Mucosa of descending colon (tissue), 3 donors: ENCODE measurements around the gene TOMM34. TPM values are rescaled to one million over a fixed set of nuclear protein-coding genes. Genes with fewer than 3 reads are reported as not detected.

Source experiments
- ATAC-seq: fragments of 200-7000 bp; cut with Tn5 transposase; one replicate; pipeline ENCODE4 v1.9.1; 2020; ENCODE audit warnings: mild to moderate bottlenecking, moderate library complexity
- DNase-seq, 3 donors: peaks; one replicate each; pipeline ENCODE4 v3.0.0-alpha.2; 2020
- H3K36me3 ChIP-seq: fragments of 200-600 bp; one replicate; pipeline ENCODE4 v1.8.0; 2021; ENCODE audit warnings: low read depth, mild to moderate bottlenecking
- H3K4me1 ChIP-seq: fragments of 200-600 bp; one replicate; pipeline ENCODE4 v1.8.0; 2021; ENCODE audit warnings: low read depth, mild to moderate bottlenecking
- H3K4me3 ChIP-seq: fragments of 200-600 bp; one replicate; pipeline ENCODE4 v1.8.0; 2021; ENCODE audit warnings: mild to moderate bottlenecking
- H3K9me3 ChIP-seq: fragments of 200-600 bp; one replicate; pipeline ENCODE4 v1.8.0; 2021; ENCODE audit warnings: mild to moderate bottlenecking
- intact Hi-C, 2 donors: fragments of 100-400 bp; cut with DNase I in 1 of 2; cut with micrococcal nuclease in 1 of 2; formaldehyde crosslinking; loops; one replicate each; pipeline versions ENCODE4 v1.11.0 to v1.11.1; 2022; cut with DNase I, micrococcal nuclease
- total RNA-seq, 3 donors: library from RNA; stranded (reverse); fragmentation: NEBNext Ultra II Directional in 2 of 3; extraction: Animal tissue kit (Norgen Biotek cat#: 25700) in 2 of 3; gene quantifications; one replicate each; pipeline versions ENCODE4 v1.2.1 to v1.2.4, GENCODE V29; 2021 to 2023
- TF ChIP-seq, protein P1 (sequence below): fragments of 200-600 bp; IDR thresholded peaks from one replicate; pipeline ENCODE4 v1.8.0; 2022; ENCODE audit warnings: antibody characterized with exemption, mild to moderate bottlenecking
- donor health status: DM: no; HTN: no; CAD: no; lungs with moderate emphysema.
- donor health status: DM: no; HTN: no; CAD: no.
- donor health status: DM: no; HTN: yes; CAD: no.

TOMM34 gene
- total RNA-seq, 3 donors from 2014 or later = 10.9 to 15.4 (median 13.3) TPM

DNA sequence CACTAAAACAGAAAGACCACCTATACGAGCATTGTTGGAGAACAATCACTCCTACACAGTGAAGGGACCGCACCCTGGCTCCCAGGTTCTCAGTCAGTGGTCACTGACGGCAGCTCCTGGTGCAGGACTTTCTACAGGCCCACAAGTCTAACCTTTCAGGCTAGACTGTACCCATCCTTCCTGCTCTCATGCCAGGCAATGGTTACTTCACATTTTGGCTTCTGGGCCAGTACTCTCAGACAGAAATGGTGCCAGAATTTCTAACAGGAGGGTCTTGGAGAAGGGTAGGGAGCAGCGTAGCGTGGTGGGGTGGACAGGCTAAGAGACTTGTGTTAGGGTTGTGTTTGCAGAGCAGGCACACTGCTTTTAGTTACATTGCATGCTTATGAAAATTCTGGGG, 12.1 kb downstream of the TOMM34 start:
- DNase-seq = no peak
- intact Hi-C loops = no loop called here
- no peaks in the 10 kb centered on the region for H3K4me1 ChIP-seq
- peaks cover 8% of the 10 kb centered on the region for H3K36me3 ChIP-seq
- TF ChIP-seq, protein P1, sequence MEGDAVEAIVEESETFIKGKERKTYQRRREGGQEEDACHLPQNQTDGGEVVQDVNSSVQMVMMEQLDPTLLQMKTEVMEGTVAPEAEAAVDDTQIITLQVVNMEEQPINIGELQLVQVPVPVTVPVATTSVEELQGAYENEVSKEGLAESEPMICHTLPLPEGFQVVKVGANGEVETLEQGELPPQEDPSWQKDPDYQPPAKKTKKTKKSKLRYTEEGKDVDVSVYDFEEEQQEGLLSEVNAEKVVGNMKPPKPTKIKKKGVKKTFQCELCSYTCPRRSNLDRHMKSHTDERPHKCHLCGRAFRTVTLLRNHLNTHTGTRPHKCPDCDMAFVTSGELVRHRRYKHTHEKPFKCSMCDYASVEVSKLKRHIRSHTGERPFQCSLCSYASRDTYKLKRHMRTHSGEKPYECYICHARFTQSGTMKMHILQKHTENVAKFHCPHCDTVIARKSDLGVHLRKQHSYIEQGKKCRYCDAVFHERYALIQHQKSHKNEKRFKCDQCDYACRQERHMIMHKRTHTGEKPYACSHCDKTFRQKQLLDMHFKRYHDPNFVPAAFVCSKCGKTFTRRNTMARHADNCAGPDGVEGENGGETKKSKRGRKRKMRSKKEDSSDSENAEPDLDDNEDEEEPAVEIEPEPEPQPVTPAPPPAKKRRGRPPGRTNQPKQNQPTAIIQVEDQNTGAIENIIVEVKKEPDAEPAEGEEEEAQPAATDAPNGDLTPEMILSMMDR = no peak
- no peaks in the 10 kb centered on the region for H3K9me3 ChIP-seq
- no peak for ATAC-seq
- H3K4me3 ChIP-seq = no peak overlapping the region

DNA sequence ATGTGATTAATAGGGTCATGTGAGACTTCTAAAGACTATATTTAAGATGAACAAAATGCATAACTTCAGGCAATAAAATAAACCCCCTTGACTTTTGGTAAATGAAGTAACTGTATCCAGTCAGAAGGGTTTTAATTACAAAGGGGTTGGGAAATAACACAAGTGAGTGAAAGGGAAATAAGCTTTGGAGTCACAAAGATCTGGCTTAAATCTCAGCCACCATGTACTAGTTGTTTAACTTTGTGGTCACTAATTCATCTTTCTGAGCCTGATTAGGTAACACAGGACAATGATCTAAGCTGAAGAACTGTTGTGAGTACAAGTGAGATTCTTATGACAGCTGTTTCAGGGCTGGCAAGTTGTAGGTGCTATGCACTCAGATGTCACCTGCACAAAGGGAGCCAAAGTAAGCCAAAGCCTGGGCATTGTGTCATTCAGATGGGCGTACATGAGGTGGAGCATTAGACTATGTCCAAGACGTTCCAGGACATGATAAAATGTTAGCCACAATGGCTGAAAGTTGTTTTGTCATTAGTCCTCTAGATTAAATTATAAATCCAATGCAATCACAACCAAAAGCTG, 13.8 kb downstream of the TOMM34 start:
- Histone ChIP-seq H3K4me3 (no peak overlapping the region), H3K9me3 (no peaks in the 10 kb centered on the region), H3K36me3 (peaks cover 7% of the 10 kb centered on the region), H3K4me1 (no peaks in the 10 kb centered on the region)
- no peak for DNase-seq
- TF ChIP-seq, protein P1 = no peak
- intact Hi-C loops = no loop called here
- no peak for ATAC-seq

DNA sequence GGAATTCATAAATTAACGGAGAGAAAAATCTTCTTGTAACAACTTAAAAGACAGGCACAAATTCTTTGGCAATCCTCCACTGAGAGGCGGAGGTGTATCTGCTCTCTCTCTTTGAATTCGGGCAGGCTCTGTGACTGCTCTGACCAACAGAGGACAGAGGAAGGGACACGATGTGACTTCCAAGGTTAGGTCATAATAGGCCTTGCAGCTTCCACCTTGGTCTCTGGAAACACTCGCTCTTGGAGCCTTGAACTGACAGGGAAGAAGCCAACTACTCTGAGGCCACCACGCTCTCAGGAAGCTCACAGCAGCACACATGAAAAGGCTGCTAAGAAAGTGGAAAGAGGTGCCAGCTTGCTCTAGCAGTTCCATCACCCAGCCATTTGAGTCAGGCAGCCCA, 14.9 kb downstream of the TOMM34 start:
- TF ChIP-seq, protein P1 = no peak
- H3K4me1 ChIP-seq = no peaks in the 10 kb centered on the region
- no peak overlapping the region for H3K4me3 ChIP-seq
- peaks cover 7% of the 10 kb centered on the region for H3K36me3 ChIP-seq
- no peaks in the 10 kb centered on the region for H3K9me3 ChIP-seq
- ATAC-seq = no peak
- intact Hi-C loops = no loop called here
- DNase-seq = no peak

DNA sequence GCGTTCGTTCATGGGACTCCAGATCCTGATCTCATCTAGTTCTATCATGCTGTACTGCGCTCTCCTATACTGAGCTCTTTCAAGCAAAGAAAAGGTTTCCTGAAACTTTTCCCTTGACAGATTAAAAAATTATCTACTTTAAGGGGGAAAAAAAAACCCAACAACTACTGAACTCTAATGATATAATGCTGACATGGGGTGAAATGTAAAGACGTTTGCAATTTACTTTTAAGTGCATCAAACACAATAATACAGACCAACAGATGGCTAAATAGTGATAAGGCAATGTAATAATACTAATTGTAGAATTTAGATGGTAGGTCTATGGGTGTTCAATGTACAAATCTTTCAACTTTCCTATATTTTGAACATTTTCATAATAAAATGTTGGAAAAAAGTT, 16.4 kb downstream of the TOMM34 start:
- no peak overlapping the region for H3K4me3 ChIP-seq
- DNase-seq = no peak
- intact Hi-C loops = no loop called here
- no peaks in the 10 kb centered on the region for H3K4me1 ChIP-seq
- ATAC-seq = no peak
- TF ChIP-seq, protein P1 = no peak
- no peaks in the 10 kb centered on the region for H3K9me3 ChIP-seq
- H3K36me3 ChIP-seq = peaks cover 7% of the 10 kb centered on the region

DNA sequence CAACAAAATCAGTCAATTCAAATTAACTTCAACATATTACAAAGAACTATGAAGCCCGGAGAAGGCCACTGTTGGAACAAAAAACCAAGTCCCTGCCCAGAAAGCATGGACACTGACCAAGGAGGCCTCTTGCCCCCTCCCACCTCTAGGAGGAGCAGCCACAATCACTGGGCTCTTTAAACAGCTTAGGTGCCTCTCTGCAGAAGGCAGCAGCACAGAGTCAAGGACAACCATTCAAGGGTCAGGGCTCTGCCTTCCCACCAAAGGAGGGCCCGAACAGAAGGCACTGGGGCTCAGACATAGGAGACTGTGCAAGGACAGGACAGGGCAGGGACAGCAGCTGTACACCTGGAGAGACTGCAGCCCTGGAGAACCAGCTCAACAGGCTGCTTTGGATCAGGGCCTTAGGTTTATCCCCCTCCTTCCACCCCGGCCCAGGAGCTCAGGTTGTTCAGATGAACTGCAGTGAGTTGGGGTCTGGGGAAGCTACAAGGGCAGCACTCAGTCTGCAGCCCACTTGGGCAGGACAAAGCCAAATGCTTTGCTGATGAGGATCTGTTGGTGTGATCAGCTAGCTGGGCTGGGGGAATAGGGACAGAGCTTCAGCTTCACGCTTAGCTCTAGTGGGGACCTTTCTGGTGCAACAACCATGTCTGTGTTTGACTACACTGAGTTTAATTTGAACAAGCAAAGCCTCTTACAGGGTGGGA, 17.8 kb downstream of the TOMM34 start:
- no peak for ATAC-seq
- intact Hi-C loops = no loop called here
- TF ChIP-seq, protein P1 = no peak
- Histone ChIP-seq H3K4me1 (no peaks in the 10 kb centered on the region), H3K4me3 (no peak overlapping the region), H3K36me3 (peaks cover 7% of the 10 kb centered on the region), H3K9me3 (no peaks in the 10 kb centered on the region)
- no peak for DNase-seq
